Activated B cell treated with CpG ODN at 0.5 μM for 24 hours (primary cell): Measurements from ENCODE around the gene ADAM19. TPM values are rescaled to one million over a fixed set of nuclear protein-coding genes. Genes with fewer than 3 reads are reported as not detected.

Experiments used
- ATAC-seq: fragments of 200-7000 bp; cut with Tn5 transposase; one replicate; pipeline ENCODE4 v1.10.0; 2021; ENCODE audit warnings: low read depth, mild to moderate bottlenecking, moderate library complexity
- CTCF ChIA-PET: fragments of 350-600 bp; sonication (Branson Sonifier 250); formaldehyde crosslinking; loops from one replicate; lab custom pipeline; 2021; ENCODE audit warnings: antibody characterized with exemption; lab: Charles Lee
- POLR2A ChIA-PET: fragments of 350-600 bp; sonication (Branson Sonifier 250); formaldehyde crosslinking; loops from one replicate; lab custom pipeline; 2021; ENCODE audit warnings: antibody characterized with exemption; lab: Charles Lee
- DNase-seq: peaks from one replicate; pipeline ENCODE4 v3.0.0; 2022
- H3K27ac Mint-ChIP-seq: one replicate; pipeline ENCODE4 v1.8.0; 2020; ENCODE audit warnings: mixed read lengths
- H3K27me3 Mint-ChIP-seq: one replicate; pipeline ENCODE4 v1.8.0; 2021; ENCODE audit warnings: mixed read lengths
- H3K36me3 Mint-ChIP-seq: one replicate; pipeline ENCODE4 v1.8.0; 2021; ENCODE audit warnings: low read depth, mixed read lengths
- H3K4me1 Mint-ChIP-seq: one replicate; pipeline ENCODE4 v1.8.0; 2021; ENCODE audit warnings: mixed read lengths
- H3K4me3 Mint-ChIP-seq: one replicate; pipeline ENCODE4 v1.8.0; 2020; ENCODE audit warnings: mild to moderate bottlenecking, mixed read lengths
- H3K9me3 Mint-ChIP-seq: one replicate; pipeline ENCODE4 v1.8.0; 2020; ENCODE audit warnings: mixed read lengths
- intact Hi-C: fragments of 100-400 bp; cut with micrococcal nuclease; formaldehyde crosslinking; loops from one replicate; pipeline ENCODE4 v1.15.1; 2024
- total RNA-seq: library from RNA; stranded (reverse); gene quantifications from 2 replicates; pipeline ENCODE4 v1.2.3, GENCODE V29; 2022
- TF ChIP-seq, protein P1 (sequence below): fragments of 200-600 bp; IDR thresholded peaks from one replicate; pipeline ENCODE4 v1.8.0; 2022; ENCODE audit warnings: antibody characterized with exemption, mild to moderate bottlenecking

Gene ADAM19
- total RNA-seq, 1 donor from 2014 or later = 136 TPM

DNA sequence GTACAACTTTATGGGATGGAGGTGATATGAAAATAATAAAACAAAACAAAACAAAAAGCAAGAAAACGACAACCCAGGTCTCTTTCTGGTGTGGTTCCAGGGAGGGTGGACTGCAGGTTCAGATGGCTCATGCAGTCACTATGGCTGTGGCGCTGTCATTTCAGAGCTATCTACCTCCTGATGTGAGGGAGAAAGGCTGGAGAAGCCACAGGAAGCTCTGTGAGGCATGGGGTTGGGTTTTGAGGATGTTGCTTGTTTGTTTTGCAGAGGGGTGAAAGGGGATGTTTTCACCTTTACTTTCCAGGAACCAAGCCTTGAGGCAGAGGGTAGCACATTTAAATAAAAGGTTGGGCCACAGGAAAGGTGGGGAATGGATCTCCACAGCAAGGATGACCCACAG is 96.8 kb downstream of the ADAM19 start:
- ChIA-PET POLR2A (interaction anchor here (0.6 kb wide), 1 partner anchor 130 kb away, joined by 5 read pairs; no protein-coding TSS in a partner anchor), CTCF (interaction anchor here (1.2 to 3.8 kb wide), 3 partner anchors 25 to 265 kb away, joined by 3 to 12 read pairs (median 5); partner anchors contain the start of gene LSM11)
- ATAC-seq (no peak), DNase-seq (no peak)
- H3K9me3 Mint-ChIP-seq = no peaks in the 10 kb centered on the region
- no peaks in the 10 kb centered on the region for H3K27me3 Mint-ChIP-seq
- peaks cover 92% of the 10 kb centered on the region for H3K36me3 Mint-ChIP-seq
- no peak overlapping the region for H3K4me3 Mint-ChIP-seq
- H3K27ac Mint-ChIP-seq = peak overlapping the region; percentile 92
- H3K4me1 Mint-ChIP-seq = peaks cover 74% of the 10 kb centered on the region
- intact Hi-C loops = loop anchor here (2.0 to 10.0 kb wide), 4 partner anchors 62 to 334 kb away; partner anchors contain the start of gene MED7
- TF ChIP-seq, protein P1, sequence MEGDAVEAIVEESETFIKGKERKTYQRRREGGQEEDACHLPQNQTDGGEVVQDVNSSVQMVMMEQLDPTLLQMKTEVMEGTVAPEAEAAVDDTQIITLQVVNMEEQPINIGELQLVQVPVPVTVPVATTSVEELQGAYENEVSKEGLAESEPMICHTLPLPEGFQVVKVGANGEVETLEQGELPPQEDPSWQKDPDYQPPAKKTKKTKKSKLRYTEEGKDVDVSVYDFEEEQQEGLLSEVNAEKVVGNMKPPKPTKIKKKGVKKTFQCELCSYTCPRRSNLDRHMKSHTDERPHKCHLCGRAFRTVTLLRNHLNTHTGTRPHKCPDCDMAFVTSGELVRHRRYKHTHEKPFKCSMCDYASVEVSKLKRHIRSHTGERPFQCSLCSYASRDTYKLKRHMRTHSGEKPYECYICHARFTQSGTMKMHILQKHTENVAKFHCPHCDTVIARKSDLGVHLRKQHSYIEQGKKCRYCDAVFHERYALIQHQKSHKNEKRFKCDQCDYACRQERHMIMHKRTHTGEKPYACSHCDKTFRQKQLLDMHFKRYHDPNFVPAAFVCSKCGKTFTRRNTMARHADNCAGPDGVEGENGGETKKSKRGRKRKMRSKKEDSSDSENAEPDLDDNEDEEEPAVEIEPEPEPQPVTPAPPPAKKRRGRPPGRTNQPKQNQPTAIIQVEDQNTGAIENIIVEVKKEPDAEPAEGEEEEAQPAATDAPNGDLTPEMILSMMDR = no peak

DNA sequence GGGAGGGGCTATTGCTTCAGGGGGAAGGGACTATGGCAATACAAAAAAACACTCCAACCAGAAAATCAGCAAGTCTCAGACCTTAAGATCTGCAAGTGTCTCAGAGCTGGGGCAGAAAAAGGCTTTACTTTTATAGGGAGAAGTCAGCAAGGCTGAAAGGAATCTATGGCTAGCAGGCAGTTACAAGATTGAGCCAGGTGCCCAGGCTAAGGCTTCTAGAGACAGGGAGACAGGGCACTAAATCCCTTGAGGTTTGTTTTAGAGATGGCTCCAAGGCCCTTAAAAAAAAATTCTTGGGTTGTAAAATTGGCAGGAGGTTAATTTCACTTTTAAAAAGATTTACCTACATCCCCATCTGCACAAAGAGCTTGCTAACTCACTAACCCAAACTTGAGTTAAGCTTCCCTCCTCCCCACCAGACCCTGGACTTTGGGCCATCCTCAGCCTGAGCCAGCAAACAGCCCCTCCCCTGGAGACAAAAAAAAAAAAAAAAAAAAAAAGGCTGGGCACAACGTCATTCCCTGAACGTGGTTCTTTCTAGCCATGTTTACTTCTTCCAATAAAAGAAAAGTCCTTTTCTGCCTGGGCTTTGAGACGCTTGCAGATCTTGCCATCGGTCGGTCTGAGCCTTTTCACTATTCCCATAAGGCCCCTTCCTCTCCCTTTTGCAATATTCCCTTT is 97.6 kb downstream of the ADAM19 start:
- no peaks in the 10 kb centered on the region for H3K9me3 Mint-ChIP-seq
- ATAC-seq (no peak), DNase-seq (no peak)
- ChIA-PET POLR2A (interaction anchor here (1.6 kb wide), 1 partner anchor 96 kb away, joined by 4 read pairs; no protein-coding TSS in a partner anchor), CTCF (interaction anchor here (1.0 to 5.0 kb wide), 8 partner anchors 7 to 266 kb away, joined by 3 to 37 read pairs (median 6); partner anchors contain the start of gene LSM11)
- TF ChIP-seq, protein P1 = no peak
- intact Hi-C loops = loop anchor here (1.0 to 10.0 kb wide), 8 partner anchors 17 to 333 kb away; partner anchors contain the start of genes MED7 and NIPAL4
- H3K27ac Mint-ChIP-seq = peak overlapping the region; percentile 92
- peaks cover 92% of the 10 kb centered on the region for H3K36me3 Mint-ChIP-seq
- peaks cover 76% of the 10 kb centered on the region for H3K4me1 Mint-ChIP-seq
- peak overlapping the region; percentile 24 for H3K4me3 Mint-ChIP-seq
- no peaks in the 10 kb centered on the region for H3K27me3 Mint-ChIP-seq

DNA sequence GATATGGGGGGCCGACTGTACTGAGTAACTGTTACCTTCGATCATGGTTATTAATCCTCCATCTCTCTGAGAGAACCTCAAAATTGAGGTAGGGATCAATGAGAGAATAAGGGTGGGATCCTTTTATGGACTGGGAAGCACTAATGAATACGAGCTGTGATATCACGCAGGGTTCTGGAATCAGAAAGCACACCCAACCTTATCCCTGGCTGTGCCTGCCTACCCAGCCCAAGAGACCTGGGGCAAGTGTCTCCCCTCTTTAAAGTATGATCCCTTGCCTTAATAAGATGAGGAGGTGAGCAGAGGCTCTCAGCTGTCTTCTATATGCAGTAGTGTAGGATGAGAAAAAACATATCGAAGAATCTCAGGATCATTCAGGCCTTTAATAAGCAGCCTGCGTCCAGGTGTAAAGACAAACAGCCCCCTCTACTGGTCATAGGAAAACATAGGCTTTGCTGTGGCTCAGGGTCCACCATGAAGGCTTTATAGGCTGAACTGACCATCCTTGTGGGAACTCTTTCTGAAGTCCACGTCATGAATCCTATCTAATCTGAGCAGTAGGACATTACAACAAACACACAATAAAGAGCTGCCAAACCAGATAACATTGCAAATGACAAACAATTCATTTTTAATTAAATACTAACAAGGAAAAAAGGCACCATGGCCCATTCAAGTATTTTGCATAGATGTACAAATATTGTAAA is 98.7 kb downstream of the ADAM19 start:
- H3K27ac Mint-ChIP-seq = peak overlapping the region; percentile 68
- no peaks in the 10 kb centered on the region for H3K9me3 Mint-ChIP-seq
- no peak overlapping the region for H3K4me3 Mint-ChIP-seq
- peaks cover 92% of the 10 kb centered on the region for H3K36me3 Mint-ChIP-seq
- intact Hi-C loops = loop anchor here (1.0 to 10.0 kb wide), 7 partner anchors 16 to 332 kb away; partner anchors contain the start of genes MED7 and NIPAL4
- H3K4me1 Mint-ChIP-seq = peaks cover 76% of the 10 kb centered on the region
- no peaks in the 10 kb centered on the region for H3K27me3 Mint-ChIP-seq
- ChIA-PET POLR2A (interaction anchor here (0.7 to 1.6 kb wide), 2 partner anchors 45 to 97 kb away, joined by 3 to 4 read pairs; no protein-coding TSS in a partner anchor), CTCF (interaction anchor here (0.8 to 5.0 kb wide), 11 partner anchors 8 to 266 kb away, joined by 3 to 37 read pairs (median 5); no protein-coding TSS in a partner anchor)
- ATAC-seq = no peak
- TF ChIP-seq, protein P1 = no peak
- DNase-seq = no peak

DNA sequence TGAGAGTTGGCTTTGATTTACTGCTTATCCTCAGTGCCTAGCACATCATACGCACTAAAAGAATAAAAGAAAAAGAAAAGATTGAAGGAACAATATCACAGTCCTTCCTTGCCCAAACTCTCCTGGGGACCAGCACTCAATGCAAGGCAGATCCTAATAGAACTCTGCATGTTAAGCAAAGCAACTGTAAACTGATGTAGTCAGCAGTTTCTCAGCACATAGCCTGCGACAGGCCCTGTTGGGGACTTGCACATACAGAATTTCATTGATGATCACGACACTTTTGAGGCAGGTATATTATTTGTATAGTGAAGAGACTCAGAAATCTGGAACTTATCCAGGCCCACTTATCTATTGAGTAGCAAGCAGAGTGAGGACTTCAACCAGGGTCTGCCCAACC is 100.1 kb downstream of the ADAM19 start:
- no peaks in the 10 kb centered on the region for H3K9me3 Mint-ChIP-seq
- TF ChIP-seq, protein P1 = no peak
- H3K4me3 Mint-ChIP-seq = no peak overlapping the region
- ATAC-seq (no peak), DNase-seq (no peak)
- H3K27ac Mint-ChIP-seq = peak overlapping the region; percentile 76
- ChIA-PET CTCF (interaction anchor here (5.0 kb wide), 1 partner anchor 43 kb away, joined by 37 read pairs; no protein-coding TSS in a partner anchor), POLR2A (interaction anchor here (0.7 to 1.0 kb wide), 3 partner anchors 21 to 451 kb away, joined by 3 to 5 read pairs (median 3); no protein-coding TSS in a partner anchor)
- H3K36me3 Mint-ChIP-seq = peaks cover 94% of the 10 kb centered on the region
- no peaks in the 10 kb centered on the region for H3K27me3 Mint-ChIP-seq
- H3K4me1 Mint-ChIP-seq = peaks cover 73% of the 10 kb centered on the region
- intact Hi-C loops = loop anchor here (5.0 to 10.0 kb wide), 3 partner anchors 91 to 331 kb away; partner anchors contain the start of gene MED7
